ENCODE data around the gene RGS12. TPM values are rescaled to one million over a fixed set of nuclear protein-coding genes. Genes with fewer than 3 reads are reported as not detected.

Gene RGS12
- total and polyA plus RNA-seq, 2 of the 13 experiments (the other 11 are each of a cell fraction or from before 2014, with no cell fraction given): 21.0 to 27.7 TPM

GRCh38 chr4:3292571-3293400, at the start of gene RGS12 (continued):
- TF ChIP-seq HOMEZ (CRISPR knock-in tag; IDR thresholded peaks at IDR 0.05; ENCODE audit: low read depth) (no peak), ZNF782 (CRISPR knock-in tag; IDR thresholded peaks at IDR 0.05; ENCODE audit: borderline replicate concordance) (no peak), MXI1 (IDR thresholded peaks at IDR 0.05; ENCODE audit: borderline replicate concordance, low read depth, low read length) (peak; percentile 91; the same call in 2 of the 3 replicates), ZBTB37 (CRISPR knock-in tag; IDR thresholded peaks at IDR 0.05) (no peak), KLF11 (CRISPR knock-in tag; IDR thresholded peaks at IDR 0.05) (no peak), SOX13 (IDR thresholded peaks at IDR 0.05) (peak; percentile 14; the same call in 1 of the 2 replicates), SOX13 (CRISPR knock-in tag; conservative IDR thresholded peaks at IDR 0.05 in 1 of 2, IDR thresholded peaks at IDR 0.05 in 1 of 2) (peak in 1 of 2 experiments; percentile 9; a peak in 1 of 4 replicates), ZNF580 (CRISPR knock-in tag; IDR thresholded peaks at IDR 0.05; ENCODE audit: borderline replicate concordance, low read depth) (peak; percentile 28; the same call in 1 of the 2 replicates), CREB1 (IDR thresholded peaks at IDR 0.05) (no peak), CREB1 (CRISPR knock-in tag; IDR thresholded peaks at IDR 0.05) (no peak), ZBTB26 (CRISPR knock-in tag; IDR thresholded peaks at IDR 0.05; ENCODE audit: borderline replicate concordance) (no peak), ZNF333 (CRISPR knock-in tag; IDR thresholded peaks at IDR 0.05; ENCODE audit: borderline replicate concordance) (no peak), BRD4 (CRISPR knock-in tag; IDR thresholded peaks at IDR 0.05) (peak; percentile 36; the same call in 1 of the 2 replicates), ZNF674 (CRISPR knock-in tag; IDR thresholded peaks at IDR 0.05; ENCODE audit: low read depth) (no peak), TCF7L2 (IDR thresholded peaks at IDR 0.05; ENCODE audit: low read depth, low read length) (no peak), HDAC6 (IDR thresholded peaks at IDR 0.05; ENCODE audit: low read depth, low read length) (no peak), TBX3 (IDR thresholded peaks at IDR 0.05; ENCODE audit: borderline replicate concordance) (no peak), BORCS8-MEF2B (CRISPR knock-in tag; IDR thresholded peaks at IDR 0.05) (peak; percentile 75), ZFX (CRISPR knock-in tag; IDR thresholded peaks at IDR 0.05; ENCODE audit: low read depth) (peak; percentile 83), REL (CRISPR knock-in tag; conservative IDR thresholded peaks at IDR 0.05) (no peak), HCFC1 (IDR thresholded peaks at IDR 0.05; ENCODE audit: low read depth, low read length) (no peak), RARA (CRISPR knock-in tag; IDR thresholded peaks at IDR 0.05) (peak; percentile 11; the same call in 1 of the 2 replicates), HNF4A (CRISPR knock-in tag; IDR thresholded peaks at IDR 0.05) (no peak), ZBTB42 (CRISPR knock-in tag; IDR thresholded peaks at IDR 0.05) (no peak), ZMAT5 (CRISPR knock-in tag; IDR thresholded peaks at IDR 0.05; ENCODE audit: borderline replicate concordance, low read depth) (no peak), NCOA5 (CRISPR knock-in tag; IDR thresholded peaks at IDR 0.05) (no peak), GLI4 (CRISPR knock-in tag; IDR thresholded peaks at IDR 0.05; ENCODE audit: borderline replicate concordance) (no peak)

Measured in HepG2 (cell line).